ENCODE measurements around the gene FCHSD1.

DNA sequence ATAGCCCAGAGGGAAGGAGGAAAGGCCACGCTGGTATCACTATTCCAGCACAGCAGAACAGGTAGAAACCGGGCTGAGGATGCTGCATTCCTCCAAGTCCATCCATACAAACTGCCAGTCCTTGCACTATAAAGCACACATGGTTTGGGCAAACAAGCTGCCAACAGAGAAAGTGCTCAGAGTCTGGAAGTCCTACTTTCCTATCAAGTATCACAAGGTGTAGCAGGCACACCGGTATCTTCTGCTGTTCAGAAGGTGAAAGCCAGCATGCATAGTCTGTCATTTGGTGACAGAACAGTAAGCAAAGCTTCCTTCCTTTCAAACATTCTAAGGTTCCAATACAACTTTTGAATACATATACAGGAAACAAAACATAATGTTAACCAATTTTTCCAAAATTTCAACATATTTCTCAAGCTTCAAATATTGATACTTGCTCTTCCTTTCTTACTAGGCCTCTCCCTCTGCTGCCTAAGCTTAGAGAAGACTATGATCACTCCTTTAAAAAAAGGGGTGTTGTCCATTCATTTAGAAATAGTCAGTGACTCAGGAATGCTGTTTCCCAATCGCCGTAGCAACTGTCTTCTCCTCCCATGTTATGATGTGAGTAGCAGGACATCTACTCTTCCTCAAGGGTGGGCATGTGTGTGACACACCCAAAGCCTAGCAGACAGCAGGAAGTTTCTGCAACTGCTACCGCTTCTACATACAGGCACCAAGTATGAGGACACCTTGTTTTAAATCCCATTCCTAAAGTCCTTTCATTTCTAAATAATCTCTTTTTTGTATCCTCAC, 47.1 kb downstream of the FCHSD1 start:
- TF ChIP-seq, protein P1, sequence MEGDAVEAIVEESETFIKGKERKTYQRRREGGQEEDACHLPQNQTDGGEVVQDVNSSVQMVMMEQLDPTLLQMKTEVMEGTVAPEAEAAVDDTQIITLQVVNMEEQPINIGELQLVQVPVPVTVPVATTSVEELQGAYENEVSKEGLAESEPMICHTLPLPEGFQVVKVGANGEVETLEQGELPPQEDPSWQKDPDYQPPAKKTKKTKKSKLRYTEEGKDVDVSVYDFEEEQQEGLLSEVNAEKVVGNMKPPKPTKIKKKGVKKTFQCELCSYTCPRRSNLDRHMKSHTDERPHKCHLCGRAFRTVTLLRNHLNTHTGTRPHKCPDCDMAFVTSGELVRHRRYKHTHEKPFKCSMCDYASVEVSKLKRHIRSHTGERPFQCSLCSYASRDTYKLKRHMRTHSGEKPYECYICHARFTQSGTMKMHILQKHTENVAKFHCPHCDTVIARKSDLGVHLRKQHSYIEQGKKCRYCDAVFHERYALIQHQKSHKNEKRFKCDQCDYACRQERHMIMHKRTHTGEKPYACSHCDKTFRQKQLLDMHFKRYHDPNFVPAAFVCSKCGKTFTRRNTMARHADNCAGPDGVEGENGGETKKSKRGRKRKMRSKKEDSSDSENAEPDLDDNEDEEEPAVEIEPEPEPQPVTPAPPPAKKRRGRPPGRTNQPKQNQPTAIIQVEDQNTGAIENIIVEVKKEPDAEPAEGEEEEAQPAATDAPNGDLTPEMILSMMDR (IDR thresholded peaks at IDR 0.05), result no peak
- no peak for TF ChIP-seq EZH2 (IDR thresholded peaks at IDR 0.05; ENCODE audit: borderline replicate concordance, insufficient read depth, low read depth, low read length, poor library complexity, severe bottlenecking)

All from B cell (primary cell).